Choroid plexus epithelial cell (primary cell): ENCODE data around the gene TEX28.
"Not testable (repeated sequence)": the region's sequence is repeated elsewhere in the genome, so short reads cannot be mapped to it uniquely, and the experiment has no call there.

Source experiments
- DNase-seq: peaks from one replicate; pipeline ENCODE4 v3.0.0-alpha.2; 2010; ENCODE audit warnings: low read depth
- H3K4me3 ChIP-seq: 2 replicates; pipeline ENCODE4 v1.5.1; 2011; ENCODE audit warnings: low read depth, mild to moderate bottlenecking, control low read depth, low read length, moderate library complexity
- CTCF ChIP-seq: conservative IDR thresholded peaks from 2 replicates; pipeline ENCODE4 v1.5.1; 2011; ENCODE audit warnings: low read depth, mild to moderate bottlenecking, control low read depth, inconsistent platforms, low read length, moderate library complexity

TEX28 gene, protein sequence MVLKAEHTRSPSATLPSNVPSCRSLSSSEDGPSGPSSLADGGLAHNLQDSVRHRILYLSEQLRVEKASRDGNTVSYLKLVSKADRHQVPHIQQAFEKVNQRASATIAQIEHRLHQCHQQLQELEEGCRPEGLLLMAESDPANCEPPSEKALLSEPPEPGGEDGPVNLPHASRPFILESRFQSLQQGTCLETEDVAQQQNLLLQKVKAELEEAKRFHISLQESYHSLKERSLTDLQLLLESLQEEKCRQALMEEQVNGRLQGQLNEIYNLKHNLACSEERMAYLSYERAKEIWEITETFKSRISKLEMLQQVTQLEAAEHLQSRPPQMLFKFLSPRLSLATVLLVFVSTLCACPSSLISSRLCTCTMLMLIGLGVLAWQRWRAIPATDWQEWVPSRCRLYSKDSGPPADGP

GRCh38 chrX:154294791-154295574 lies at the start of gene TEX28:
Gene TEX28 (minus strand): TSS chrX:154295124. CDS start chrX:154292117, 3,007 bp downstream.
- H3K4me3 ChIP-seq: no peak within 1 kb of the TSS
- TF ChIP-seq CTCF: no peak
- no peak for DNase-seq

DNA sequence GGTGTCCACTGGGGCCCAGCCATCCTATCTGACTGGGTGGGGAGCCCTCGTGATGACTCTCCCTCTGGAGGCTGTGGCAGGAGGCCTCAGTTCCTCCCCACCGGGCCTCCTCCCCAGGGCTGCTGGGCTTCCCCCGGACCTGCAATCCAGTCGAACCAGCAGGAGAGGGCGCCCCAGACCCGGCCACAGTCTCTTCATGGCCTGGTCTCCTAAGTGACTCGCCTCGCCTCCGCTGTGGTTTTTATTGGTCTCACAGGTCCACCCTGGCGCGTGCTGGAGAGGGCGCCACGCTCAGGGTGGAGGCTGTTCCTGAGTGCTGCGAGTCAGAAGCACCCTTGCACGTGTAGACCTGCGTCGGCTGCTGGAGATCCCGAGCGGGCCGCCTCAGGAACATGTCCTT lies 48.7 kb upstream of the TEX28 start:
- H3K4me3 ChIP-seq, DNase-seq: not testable (repeated sequence)

GRCh38 chrX:154343063-154343462 lies 48.1 kb upstream of the TEX28 start:
- H3K4me3 ChIP-seq, DNase-seq: not testable (repeated sequence)

- H3K4me3 ChIP-seq, DNase-seq: not testable (repeated sequence)
Measured at GRCh38 chrX:154341399-154342298, 46.7 kb upstream of the TEX28 start.

GRCh38 chrX:154334496-154334895 lies 39.6 kb upstream of the TEX28 start:
- H3K4me3 ChIP-seq: no peak overlapping the region
- no peak for TF ChIP-seq CTCF
- DNase-seq: peak; percentile 30

GRCh38 chrX:154333837-154334271 lies 38.9 kb upstream of the TEX28 start:
- no peak overlapping the region for H3K4me3 ChIP-seq
- DNase-seq: no peak
- TF ChIP-seq CTCF: no peak

DNA sequence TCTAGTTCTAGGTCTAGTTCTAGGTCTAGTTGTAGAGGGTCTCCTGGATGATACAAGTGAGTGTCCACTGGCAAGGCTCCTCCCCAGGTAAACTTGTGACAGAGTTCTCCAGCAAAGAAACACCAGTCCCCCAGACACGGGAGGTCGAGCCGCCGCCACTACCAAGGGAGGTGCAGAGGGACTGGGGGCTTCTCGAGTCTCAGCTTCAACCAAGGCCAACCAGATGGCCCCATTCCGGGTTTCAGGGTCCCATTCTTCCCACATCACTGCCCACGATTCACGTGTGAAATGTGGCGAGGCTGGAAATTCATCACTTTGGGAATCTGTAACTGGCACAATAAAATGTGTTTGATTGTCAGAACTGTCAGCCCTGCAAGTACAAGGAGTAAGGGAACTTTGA lies 38.2 kb upstream of the TEX28 start:
- no peak for DNase-seq
- TF ChIP-seq CTCF: no peak
- no peak overlapping the region for H3K4me3 ChIP-seq

GRCh38 chrX:154332561-154332960 lies 37.6 kb upstream of the TEX28 start:
- no peak for DNase-seq
- no peak overlapping the region for H3K4me3 ChIP-seq
- no peak for TF ChIP-seq CTCF
